DMS79 (cell line): ENCODE measurements around the gene SPDYA.
A peak's percentile ranks its signal among the peaks of the same experiment; 100 is the strongest.

ENCODE experiments used
- DNase-seq: peaks from one replicate; lab custom pipeline; 2025; lab: John Stamatoyannopoulos, UW

Gene SPDYA

GRCh38 chr2:28828382-28828781 is 17.7 kb downstream of the SPDYA start:
- no peak for DNase-seq

- DNase-seq: no peak
These were observed 23.3 kb downstream of the SPDYA start for GRCh38 chr2:28833740-28834470.

GRCh38 chr2:28835781-28836180 is 25.1 kb downstream of the SPDYA start:
- no peak for DNase-seq

GRCh38 chr2:28838971-28839370 is 28.3 kb downstream of the SPDYA start:
- no peak for DNase-seq

GRCh38 chr2:28842042-28842441 is 31.4 kb downstream of the SPDYA start:
- no peak for DNase-seq

- DNase-seq: no peak
These were observed 44.6 kb downstream of the SPDYA start for GRCh38 chr2:28855193-28855592.

GRCh38 chr2:28855977-28856376 is 45.3 kb downstream of the SPDYA start:
- no peak for DNase-seq

- DNase-seq: no peak
These were observed 58.0 kb downstream of the SPDYA start for GRCh38 chr2:28868611-28869010.

- DNase-seq: no peak
These were observed 59.0 kb downstream of the SPDYA start for GRCh38 chr2:28869494-28870145.

- peak; percentile 89 for DNase-seq
These were observed 59.7 kb downstream of the SPDYA start, which contains the start of gene TRMT61B for GRCh38 chr2:28870146-28870891. TSS of gene TRMT61B (minus strand) at chr2:28870309. CDS start at chr2:28870277, 32 bp downstream.

GRCh38 chr2:28871620-28872019 is 61.0 kb downstream of the SPDYA start:
- no peak for DNase-seq

GRCh38 chr2:28880193-28880592 is 69.6 kb downstream of the SPDYA start:
- no peak for DNase-seq

GRCh38 chr2:28893488-28893887 is 82.9 kb downstream of the SPDYA start:
- DNase-seq: no peak

- DNase-seq: peak; percentile 95
These were observed 84.0 kb downstream of the SPDYA start, which contains the start of gene WDR43 for GRCh38 chr2:28894470-28895188. TSS of gene WDR43 (plus strand) at chr2:28894667. CDS start at chr2:28894699, 32 bp downstream.

GRCh38 chr2:28895189-28895893 is 84.7 kb downstream of the SPDYA start:
- no peak for DNase-seq

GRCh38 chr2:28896906-28897305 is 86.3 kb downstream of the SPDYA start:
- DNase-seq: no peak

- no peak for DNase-seq
These were observed 87.4 kb downstream of the SPDYA start for GRCh38 chr2:28898048-28898447.
